HUES64 (cell line): ENCODE results near the gene PRMT1.

Source experiments
- H3K27ac ChIP-seq: 2 replicates; pipeline ENCODE4 v1.7.0; 2013; ENCODE audit warnings: low read depth, low read length, inconsistent platforms
- H3K27me3 ChIP-seq: 2 replicates; pipeline ENCODE4 v1.6.1; 2013; ENCODE audit warnings: mild to moderate bottlenecking, low read length; ENCODE audit not compliant: insufficient read depth
- H3K36me3 ChIP-seq: 2 replicates; pipeline ENCODE4 v1.6.1; 2013; ENCODE audit warnings: mild to moderate bottlenecking, low read length; ENCODE audit not compliant: insufficient read depth
- H3K4me1 ChIP-seq: 2 replicates; pipeline ENCODE4 v1.6.1; 2013; ENCODE audit warnings: mild to moderate bottlenecking, low read length, moderate library complexity; ENCODE audit not compliant: insufficient read depth
- H3K4me3 ChIP-seq: 2 replicates; pipeline ENCODE4 v1.5.1; 2013; ENCODE audit warnings: mild to moderate bottlenecking, low read length, moderate library complexity
- H3K9ac ChIP-seq: 2 replicates; pipeline ENCODE4 v1.6.1; 2013; ENCODE audit warnings: mild to moderate bottlenecking, low read depth, low read length
- H3K9me3 ChIP-seq: 2 replicates; pipeline ENCODE4 v1.6.1; 2013; ENCODE audit warnings: low read depth, low read length; ENCODE audit not compliant: insufficient read depth
- whole genome bisulfite sequencing: fragments of 150-250, 120-280 bp; methylation state at CpG from one replicate; pipeline ENCODE4 v1.1.7; 2013; ENCODE audit warnings: missing lambda C conversion rate; 5-methylcytosine and 5-hydroxymethylcytosine counted together

The PRMT1 gene

GRCh38 chr19:49684983-49685553 lies 8.0 kb downstream of the PRMT1 start:
- 95% methylated on average over 13 of the region's 13 CpGs for whole genome bisulfite sequencing
- Histone ChIP-seq H3K27me3 (no peaks in the 10 kb centered on the region), H3K9ac (no peak overlapping the region), H3K4me1 (peaks cover 5% of the 10 kb centered on the region), H3K27ac (no peak overlapping the region), H3K4me3 (no peak overlapping the region), H3K36me3 (peaks cover 72% of the 10 kb centered on the region), H3K9me3 (no peaks in the 10 kb centered on the region)

GRCh38 chr19:49685845-49686332 lies 8.8 kb downstream of the PRMT1 start:
- WGBS: 92% methylated on average over 23 of the region's 23 CpGs
- no peak overlapping the region for H3K9ac ChIP-seq
- no peaks in the 10 kb centered on the region for H3K9me3 ChIP-seq
- H3K4me3 ChIP-seq: no peak overlapping the region
- H3K36me3 ChIP-seq: peaks cover 71% of the 10 kb centered on the region
- peaks cover 6% of the 10 kb centered on the region for H3K4me1 ChIP-seq
- no peak overlapping the region for H3K27ac ChIP-seq
- no peaks in the 10 kb centered on the region for H3K27me3 ChIP-seq

- peaks cover 6% of the 10 kb centered on the region for H3K4me1 ChIP-seq
- no peaks in the 10 kb centered on the region for H3K27me3 ChIP-seq
- no peak overlapping the region for H3K27ac ChIP-seq
- H3K36me3 ChIP-seq: peaks cover 65% of the 10 kb centered on the region
- no peaks in the 10 kb centered on the region for H3K9me3 ChIP-seq
- H3K4me3 ChIP-seq: no peak overlapping the region
- no peak overlapping the region for H3K9ac ChIP-seq
- 96% methylated on average over 25 of the region's 27 CpGs for WGBS
Observed at GRCh38 chr19:49686503-49687088, 9.5 kb downstream of the PRMT1 start.

- peaks cover 6% of the 10 kb centered on the region for H3K4me1 ChIP-seq
- 93% methylated on average over 12 of the region's 12 CpGs for WGBS
- no peak overlapping the region for H3K4me3 ChIP-seq
- no peaks in the 10 kb centered on the region for H3K9me3 ChIP-seq
- peaks cover 60% of the 10 kb centered on the region for H3K36me3 ChIP-seq
- H3K27ac ChIP-seq: no peak overlapping the region
- no peaks in the 10 kb centered on the region for H3K27me3 ChIP-seq
- no peak overlapping the region for H3K9ac ChIP-seq
Observed at GRCh38 chr19:49687150-49687549, 10.1 kb downstream of the PRMT1 start.

- Histone ChIP-seq H3K36me3 (peaks cover 54% of the 10 kb centered on the region), H3K4me1 (peaks cover 6% of the 10 kb centered on the region), H3K4me3 (no peak overlapping the region), H3K9me3 (no peaks in the 10 kb centered on the region), H3K27ac (no peak overlapping the region), H3K9ac (no peak overlapping the region), H3K27me3 (no peaks in the 10 kb centered on the region)
- 88% methylated on average over 25 of the region's 26 CpGs for WGBS
Observed at GRCh38 chr19:49687566-49688316, 10.7 kb downstream of the PRMT1 start.

GRCh38 chr19:49688531-49689132 lies 11.6 kb downstream of the PRMT1 start:
- no peaks in the 10 kb centered on the region for H3K9me3 ChIP-seq
- H3K27me3 ChIP-seq: no peaks in the 10 kb centered on the region
- H3K27ac ChIP-seq: no peak overlapping the region
- no peak overlapping the region for H3K4me3 ChIP-seq
- peaks cover 52% of the 10 kb centered on the region for H3K36me3 ChIP-seq
- 93% methylated on average over 12 of the region's 12 CpGs for WGBS
- H3K4me1 ChIP-seq: peaks cover 6% of the 10 kb centered on the region
- no peak overlapping the region for H3K9ac ChIP-seq

GRCh38 chr19:49689133-49690078 lies 12.3 kb downstream of the PRMT1 start, which contains the start of gene ADM5:
Gene ADM5, plus strand, starts transcription at chr19:49689594. Its CDS starts 244 bp downstream, at chr19:49689838.
- Histone ChIP-seq H3K9ac (peak within 1 kb of the TSS; percentile 73), H3K27ac (peak within 1 kb of the TSS; percentile 78), H3K4me1 (peaks cover 6% of the 10 kb centered on the region), H3K27me3 (no peaks in the 10 kb centered on the region), H3K9me3 (no peaks in the 10 kb centered on the region), H3K36me3 (peaks cover 45% of the 10 kb centered on the region), H3K4me3 (peak within 1 kb of the TSS; percentile 67)
- WGBS: 90% methylated on average over 54 of the region's 54 CpGs

GRCh38 chr19:49690079-49690655 lies 13.1 kb downstream of the PRMT1 start:
- WGBS: 84% methylated on average over 39 of the region's 39 CpGs
- H3K9me3 ChIP-seq: no peaks in the 10 kb centered on the region
- peak overlapping the region; percentile 78 for H3K27ac ChIP-seq
- H3K4me3 ChIP-seq: peak overlapping the region; percentile 67
- H3K36me3 ChIP-seq: peaks cover 38% of the 10 kb centered on the region
- peak overlapping the region; percentile 73 for H3K9ac ChIP-seq
- peaks cover 6% of the 10 kb centered on the region for H3K4me1 ChIP-seq
- H3K27me3 ChIP-seq: no peaks in the 10 kb centered on the region

GRCh38 chr19:49690656-49691242 lies 13.7 kb downstream of the PRMT1 start, which contains the start of gene CPT1C:
Gene CPT1C, plus strand, starts transcription at chr19:49691116. Its CDS starts 1,137 bp downstream, at chr19:49692253.
- Histone ChIP-seq H3K36me3 (peaks cover 32% of the 10 kb centered on the region), H3K4me3 (peak within 1 kb of the TSS; percentile 67), H3K27me3 (no peaks in the 10 kb centered on the region), H3K9me3 (no peaks in the 10 kb centered on the region), H3K9ac (peak within 1 kb of the TSS; percentile 73), H3K27ac (peak within 1 kb of the TSS; percentile 78), H3K4me1 (peaks cover 6% of the 10 kb centered on the region)
- 9% methylated on average over 38 of the region's 38 CpGs for WGBS
